HEK293 (cell line): ENCODE measurements around the gene CCR3.

ENCODE experiments used
- CTCF ChIA-PET: fragments of 350-600 bp; formaldehyde crosslinking; extraction: SDS; loops from one replicate; lab custom pipeline; 2021; ENCODE audit warnings: antibody characterized with exemption; lab: Yijun Ruan, JAX
- POLR2A ChIA-PET: fragments of 300-600 bp; formaldehyde crosslinking; extraction: SDS; loops from one replicate; lab custom pipeline; 2020; ENCODE audit warnings: antibody characterized with exemption, inconsistent platforms; lab: Yijun Ruan, JAX
- H3K27ac ChIP-seq: fragments of 200-500 bp; sonication (Bioruptor generic); 2 replicates; pipeline ENCODE4 v1.5.1; 2014; ENCODE audit warnings: low read depth, low read length, control low read depth, inconsistent platforms; ENCODE audit errors: extremely low read depth
- H3K36me3 ChIP-seq, 2 experiments: fragments of 200-500 bp in 1 of 2; sonication (Bioruptor generic) in 1 of 2; 1 replicate in 1 of 2; 2 replicates in 1 of 2; pipeline ENCODE4 v1.5.1; 2014 to 2017; ENCODE audit warnings: inconsistent platforms in 2 of 2, low read length in 2 of 2; ENCODE audit not compliant: control insufficient read depth in 2 of 2, insufficient read depth in 1 of 2
- H3K4me1 ChIP-seq: fragments of 200-500 bp; sonication (Bioruptor generic); 2 replicates; pipeline ENCODE4 v1.5.1; 2014; ENCODE audit warnings: mild to moderate bottlenecking, low read length, inconsistent platforms; ENCODE audit not compliant: control insufficient read depth, insufficient read depth
- H3K4me3 ChIP-seq: 2 replicates; pipeline ENCODE4 v1.5.1; 2011; ENCODE audit warnings: low read depth, mild to moderate bottlenecking, control low read depth, low read length, moderate library complexity
- H3K9me3 ChIP-seq: fragments of 200-500 bp; sonication (Bioruptor generic); 2 replicates; pipeline ENCODE4 v1.5.1; 2014; ENCODE audit warnings: low read depth, low read length, inconsistent platforms; ENCODE audit not compliant: control insufficient read depth, insufficient read depth
- FEZF1 ChIP-seq: fragments of 450-650 bp; formaldehyde crosslinking; IDR thresholded peaks from 2 replicates; pipeline ENCODE4 v1.5.1; 2016; ENCODE audit warnings: missing biosample characterization, missing genetic modification characterization
- GLI2 ChIP-seq: fragments of 450-650 bp; formaldehyde crosslinking; IDR thresholded peaks from 2 replicates; pipeline ENCODE4; 2017; ENCODE audit warnings: missing biosample characterization, missing genetic modification characterization, low read depth, borderline replicate concordance
- GLIS2 ChIP-seq: fragments of 450-650 bp; formaldehyde crosslinking; IDR thresholded peaks from 2 replicates; pipeline ENCODE4 v1.5.1; 2016; ENCODE audit warnings: missing biosample characterization, missing genetic modification characterization
- SALL2 ChIP-seq: fragments of 450-650 bp; formaldehyde crosslinking; IDR thresholded peaks from 2 replicates; pipeline ENCODE4 v1.5.0; 2017; ENCODE audit warnings: missing biosample characterization, mild to moderate bottlenecking, missing genetic modification characterization, borderline replicate concordance
- WT1 ChIP-seq: fragments of 450-650 bp; formaldehyde crosslinking; IDR thresholded peaks from 2 replicates; pipeline ENCODE4 v1.5.1; 2016; ENCODE audit warnings: missing biosample characterization, missing genetic modification characterization
- ZBTB20 ChIP-seq: fragments of 450-650 bp; formaldehyde crosslinking; IDR thresholded peaks from 2 replicates; pipeline ENCODE4 v1.5.1; 2016; ENCODE audit warnings: missing biosample characterization, missing genetic modification characterization
- ZNF169 ChIP-seq: fragments of 450-650 bp; formaldehyde crosslinking; IDR thresholded peaks from 2 replicates; pipeline ENCODE4 v1.5.1; 2016; ENCODE audit warnings: missing biosample characterization, missing genetic modification characterization
- ZNF24 ChIP-seq: fragments of 450-650 bp; formaldehyde crosslinking; IDR thresholded peaks from 2 replicates; pipeline ENCODE4 v1.5.1; 2016; ENCODE audit warnings: missing biosample characterization, missing genetic modification characterization
- ZNF266 ChIP-seq: fragments of 450-650 bp; formaldehyde crosslinking; IDR thresholded peaks from 2 replicates; pipeline ENCODE4 v1.5.1; 2016; ENCODE audit warnings: missing biosample characterization, missing genetic modification characterization, low read depth
- ZNF354C ChIP-seq: fragments of 450-650 bp; formaldehyde crosslinking; IDR thresholded peaks from 2 replicates; pipeline ENCODE4 v1.5.1; 2016; ENCODE audit warnings: missing biosample characterization, missing genetic modification characterization, low read depth, borderline replicate concordance
- ZNF555 ChIP-seq: fragments of 450-650 bp; formaldehyde crosslinking; conservative IDR thresholded peaks from 2 replicates; pipeline ENCODE4 v1.5.1; 2017; ENCODE audit warnings: missing biosample characterization, mild to moderate bottlenecking, missing genetic modification characterization, inconsistent platforms
- ZNF560 ChIP-seq: fragments of 450-650 bp; formaldehyde crosslinking; IDR thresholded peaks from 2 replicates; pipeline ENCODE4 v1.5.1; 2017; ENCODE audit warnings: missing biosample characterization, missing genetic modification characterization, borderline replicate concordance
- ZNF571 ChIP-seq: fragments of 450-650 bp; formaldehyde crosslinking; IDR thresholded peaks from 2 replicates; pipeline ENCODE4 v1.5.0; 2017; ENCODE audit warnings: missing biosample characterization, missing genetic modification characterization
- ZNF707 ChIP-seq: fragments of 450-650 bp; formaldehyde crosslinking; IDR thresholded peaks from 2 replicates; pipeline ENCODE4 v1.5.1; 2016; ENCODE audit warnings: missing biosample characterization, missing genetic modification characterization
- ZNF76 ChIP-seq: fragments of 450-650 bp; formaldehyde crosslinking; IDR thresholded peaks from 2 replicates; pipeline ENCODE4; 2016; ENCODE audit warnings: low read depth, missing biosample characterization, missing genetic modification characterization, borderline replicate concordance
- ZNF791 ChIP-seq: fragments of 450-650 bp; formaldehyde crosslinking; IDR thresholded peaks from 2 replicates; pipeline ENCODE4 v1.5.1; 2016; ENCODE audit warnings: missing biosample characterization, missing genetic modification characterization
- ZNF837 ChIP-seq: fragments of 450-650 bp; formaldehyde crosslinking; IDR thresholded peaks from 2 replicates; pipeline ENCODE4 v1.5.1; 2016; ENCODE audit warnings: missing biosample characterization, missing genetic modification characterization
- TF ChIP-seq, protein P1 (sequence below): fragments of 450-650 bp; formaldehyde crosslinking; IDR thresholded peaks from 2 replicates; pipeline ENCODE4 v1.5.1; 2017; ENCODE audit warnings: missing biosample characterization, missing genetic modification characterization
- TF ChIP-seq, protein P2 (sequence below): fragments of 450-650 bp; formaldehyde crosslinking; IDR thresholded peaks from 2 replicates; pipeline ENCODE4 v1.5.1; 2016; ENCODE audit warnings: missing biosample characterization, missing genetic modification characterization
- TF ChIP-seq, protein P3 (sequence below): sonication (generic); formaldehyde crosslinking; IDR thresholded peaks from 2 replicates; pipeline ENCODE4 v1.8.1; 2022; ENCODE audit warnings: mild to moderate bottlenecking, moderate library complexity, missing genetic modification reagents
- TF ChIP-seq, protein P4 (sequence below): fragments of 450-650 bp; formaldehyde crosslinking; IDR thresholded peaks from 2 replicates; pipeline ENCODE4 v1.5.1; 2017; ENCODE audit warnings: missing biosample characterization, missing genetic modification characterization
- TF ChIP-seq, protein P5 (sequence below): fragments of 450-650 bp; IDR thresholded peaks from 2 replicates; pipeline ENCODE4 v1.5.1; 2018; ENCODE audit warnings: missing biosample characterization, mild to moderate bottlenecking, missing genetic modification characterization

Gene CCR3

DNA sequence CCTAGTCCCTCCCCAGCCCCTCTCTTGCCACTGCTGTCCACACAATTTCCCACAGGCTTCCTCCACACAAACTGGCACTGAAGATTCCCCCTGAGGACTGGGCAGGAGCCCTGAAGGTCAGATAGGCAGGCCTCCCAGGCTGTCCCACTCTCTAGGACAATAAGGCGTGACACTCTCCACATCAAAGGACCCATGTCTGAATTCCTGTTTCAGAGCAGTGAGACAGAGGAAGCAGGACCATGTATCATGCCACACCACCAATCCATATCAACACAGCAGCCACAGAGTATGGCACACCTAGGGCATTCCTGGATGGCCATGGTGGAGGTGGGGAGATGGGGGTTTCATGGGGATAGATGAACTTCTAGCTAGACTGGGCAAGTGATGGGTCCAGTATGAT, 20.3 kb upstream of the CCR3 start:
- Histone ChIP-seq H3K36me3 (no peaks in the 10 kb centered on the region), H3K27ac (no peak overlapping the region), H3K4me3 (no peak overlapping the region), H3K4me1 (no peaks in the 10 kb centered on the region), H3K9me3 (no peaks in the 10 kb centered on the region)
- POLR2A ChIA-PET, result no interaction called here
- CTCF ChIA-PET, result no interaction called here
- TF ChIP-seq, protein P1, sequence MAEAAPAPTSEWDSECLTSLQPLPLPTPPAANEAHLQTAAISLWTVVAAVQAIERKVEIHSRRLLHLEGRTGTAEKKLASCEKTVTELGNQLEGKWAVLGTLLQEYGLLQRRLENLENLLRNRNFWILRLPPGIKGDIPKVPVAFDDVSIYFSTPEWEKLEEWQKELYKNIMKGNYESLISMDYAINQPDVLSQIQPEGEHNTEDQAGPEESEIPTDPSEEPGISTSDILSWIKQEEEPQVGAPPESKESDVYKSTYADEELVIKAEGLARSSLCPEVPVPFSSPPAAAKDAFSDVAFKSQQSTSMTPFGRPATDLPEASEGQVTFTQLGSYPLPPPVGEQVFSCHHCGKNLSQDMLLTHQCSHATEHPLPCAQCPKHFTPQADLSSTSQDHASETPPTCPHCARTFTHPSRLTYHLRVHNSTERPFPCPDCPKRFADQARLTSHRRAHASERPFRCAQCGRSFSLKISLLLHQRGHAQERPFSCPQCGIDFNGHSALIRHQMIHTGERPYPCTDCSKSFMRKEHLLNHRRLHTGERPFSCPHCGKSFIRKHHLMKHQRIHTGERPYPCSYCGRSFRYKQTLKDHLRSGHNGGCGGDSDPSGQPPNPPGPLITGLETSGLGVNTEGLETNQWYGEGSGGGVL (tag by site-specific recombination), result no peak
- TF ChIP-seq ZNF354C (tag by site-specific recombination) (no peak), GLIS2 (tag by site-specific recombination) (no peak), ZNF791 (tag by site-specific recombination) (no peak), ZNF24 (tag by site-specific recombination) (no peak), ZNF707 (tag by site-specific recombination) (no peak), ZNF837 (tag by site-specific recombination) (no peak), ZNF571 (no peak), GLI2 (tag by site-specific recombination) (no peak), ZNF560 (no peak), FEZF1 (tag by site-specific recombination) (no peak), WT1 (tag by site-specific recombination) (no peak), ZBTB20 (no peak), ZNF76 (tag by site-specific recombination) (no peak), ZNF555 (no peak)
- TF ChIP-seq, protein P2, sequence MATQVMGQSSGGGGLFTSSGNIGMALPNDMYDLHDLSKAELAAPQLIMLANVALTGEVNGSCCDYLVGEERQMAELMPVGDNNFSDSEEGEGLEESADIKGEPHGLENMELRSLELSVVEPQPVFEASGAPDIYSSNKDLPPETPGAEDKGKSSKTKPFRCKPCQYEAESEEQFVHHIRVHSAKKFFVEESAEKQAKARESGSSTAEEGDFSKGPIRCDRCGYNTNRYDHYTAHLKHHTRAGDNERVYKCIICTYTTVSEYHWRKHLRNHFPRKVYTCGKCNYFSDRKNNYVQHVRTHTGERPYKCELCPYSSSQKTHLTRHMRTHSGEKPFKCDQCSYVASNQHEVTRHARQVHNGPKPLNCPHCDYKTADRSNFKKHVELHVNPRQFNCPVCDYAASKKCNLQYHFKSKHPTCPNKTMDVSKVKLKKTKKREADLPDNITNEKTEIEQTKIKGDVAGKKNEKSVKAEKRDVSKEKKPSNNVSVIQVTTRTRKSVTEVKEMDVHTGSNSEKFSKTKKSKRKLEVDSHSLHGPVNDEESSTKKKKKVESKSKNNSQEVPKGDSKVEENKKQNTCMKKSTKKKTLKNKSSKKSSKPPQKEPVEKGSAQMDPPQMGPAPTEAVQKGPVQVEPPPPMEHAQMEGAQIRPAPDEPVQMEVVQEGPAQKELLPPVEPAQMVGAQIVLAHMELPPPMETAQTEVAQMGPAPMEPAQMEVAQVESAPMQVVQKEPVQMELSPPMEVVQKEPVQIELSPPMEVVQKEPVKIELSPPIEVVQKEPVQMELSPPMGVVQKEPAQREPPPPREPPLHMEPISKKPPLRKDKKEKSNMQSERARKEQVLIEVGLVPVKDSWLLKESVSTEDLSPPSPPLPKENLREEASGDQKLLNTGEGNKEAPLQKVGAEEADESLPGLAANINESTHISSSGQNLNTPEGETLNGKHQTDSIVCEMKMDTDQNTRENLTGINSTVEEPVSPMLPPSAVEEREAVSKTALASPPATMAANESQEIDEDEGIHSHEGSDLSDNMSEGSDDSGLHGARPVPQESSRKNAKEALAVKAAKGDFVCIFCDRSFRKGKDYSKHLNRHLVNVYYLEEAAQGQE (tag by site-specific recombination), result no peak

DNA sequence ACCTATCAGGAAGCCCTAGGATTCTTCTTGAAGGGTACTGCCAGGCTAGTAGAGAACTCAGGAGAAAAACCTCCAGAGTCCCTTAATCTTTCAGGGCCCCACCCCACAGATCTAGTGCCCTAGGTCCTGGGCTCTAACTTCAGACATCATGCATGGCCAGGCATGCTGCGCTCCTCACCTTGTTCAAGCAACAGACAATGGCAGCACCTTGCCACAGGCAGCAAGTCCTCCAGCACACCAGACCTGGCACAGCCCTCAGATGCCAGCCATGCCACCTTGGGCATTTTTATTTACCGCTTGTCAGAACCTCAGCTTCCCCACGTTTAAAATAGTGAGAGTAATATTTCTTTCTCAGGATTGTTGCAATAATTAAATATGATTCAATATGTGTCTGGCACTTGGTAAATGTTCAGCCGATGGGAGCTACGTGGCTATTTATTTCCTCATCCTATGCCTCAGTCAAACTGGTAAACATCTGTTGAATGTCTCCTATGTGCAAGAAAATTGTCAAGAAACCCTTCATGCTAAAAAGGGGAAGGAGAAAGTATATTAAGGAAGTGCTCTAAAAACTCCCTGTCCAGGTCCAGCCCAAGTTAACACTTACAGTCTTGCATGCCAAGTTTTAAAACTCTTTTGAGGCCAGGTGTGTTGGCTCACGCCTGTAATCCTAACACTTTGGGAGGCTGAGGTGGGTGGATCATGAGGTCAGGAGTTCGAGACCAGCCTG, 19.7 kb upstream of the CCR3 start:
- no peaks in the 10 kb centered on the region for H3K36me3 ChIP-seq
- TF ChIP-seq, protein P3, sequence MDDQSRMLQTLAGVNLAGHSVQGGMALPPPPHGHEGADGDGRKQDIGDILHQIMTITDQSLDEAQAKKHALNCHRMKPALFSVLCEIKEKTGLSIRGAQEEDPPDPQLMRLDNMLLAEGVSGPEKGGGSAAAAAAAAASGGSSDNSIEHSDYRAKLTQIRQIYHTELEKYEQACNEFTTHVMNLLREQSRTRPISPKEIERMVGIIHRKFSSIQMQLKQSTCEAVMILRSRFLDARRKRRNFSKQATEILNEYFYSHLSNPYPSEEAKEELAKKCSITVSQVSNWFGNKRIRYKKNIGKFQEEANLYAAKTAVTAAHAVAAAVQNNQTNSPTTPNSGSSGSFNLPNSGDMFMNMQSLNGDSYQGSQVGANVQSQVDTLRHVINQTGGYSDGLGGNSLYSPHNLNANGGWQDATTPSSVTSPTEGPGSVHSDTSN (CRISPR knock-in tag), result no peak
- TF ChIP-seq ZNF169 (no peak), ZNF266 (no peak), SALL2 (tag by site-specific recombination) (no peak)
- TF ChIP-seq, protein P4, sequence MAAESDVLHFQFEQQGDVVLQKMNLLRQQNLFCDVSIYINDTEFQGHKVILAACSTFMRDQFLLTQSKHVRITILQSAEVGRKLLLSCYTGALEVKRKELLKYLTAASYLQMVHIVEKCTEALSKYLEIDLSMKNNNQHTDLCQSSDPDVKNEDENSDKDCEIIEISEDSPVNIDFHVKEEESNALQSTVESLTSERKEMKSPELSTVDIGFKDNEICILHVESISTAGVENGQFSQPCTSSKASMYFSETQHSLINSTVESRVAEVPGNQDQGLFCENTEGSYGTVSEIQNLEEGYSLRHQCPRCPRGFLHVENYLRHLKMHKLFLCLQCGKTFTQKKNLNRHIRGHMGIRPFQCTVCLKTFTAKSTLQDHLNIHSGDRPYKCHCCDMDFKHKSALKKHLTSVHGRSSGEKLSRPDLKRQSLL (tag by site-specific recombination), result no peak
- TF ChIP-seq, protein P5, sequence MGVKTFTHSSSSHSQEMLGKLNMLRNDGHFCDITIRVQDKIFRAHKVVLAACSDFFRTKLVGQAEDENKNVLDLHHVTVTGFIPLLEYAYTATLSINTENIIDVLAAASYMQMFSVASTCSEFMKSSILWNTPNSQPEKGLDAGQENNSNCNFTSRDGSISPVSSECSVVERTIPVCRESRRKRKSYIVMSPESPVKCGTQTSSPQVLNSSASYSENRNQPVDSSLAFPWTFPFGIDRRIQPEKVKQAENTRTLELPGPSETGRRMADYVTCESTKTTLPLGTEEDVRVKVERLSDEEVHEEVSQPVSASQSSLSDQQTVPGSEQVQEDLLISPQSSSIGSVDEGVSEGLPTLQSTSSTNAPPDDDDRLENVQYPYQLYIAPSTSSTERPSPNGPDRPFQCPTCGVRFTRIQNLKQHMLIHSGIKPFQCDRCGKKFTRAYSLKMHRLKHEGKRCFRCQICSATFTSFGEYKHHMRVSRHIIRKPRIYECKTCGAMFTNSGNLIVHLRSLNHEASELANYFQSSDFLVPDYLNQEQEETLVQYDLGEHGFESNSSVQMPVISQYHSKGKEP, result no peak
- TF ChIP-seq, all 188 proteins: peak for 0
- POLR2A ChIA-PET, result no interaction called here
- no peak overlapping the region for H3K4me3 ChIP-seq
- CTCF ChIA-PET, result interaction anchor here (0.7 kb wide), 1 partner anchor 493 kb away, joined by 3 read pairs; no protein-coding TSS in a partner anchor
- H3K9me3 ChIP-seq, result no peaks in the 10 kb centered on the region
- no peak overlapping the region for H3K27ac ChIP-seq
- H3K4me1 ChIP-seq, result no peaks in the 10 kb centered on the region
